MM.1S (cell line): ENCODE results near the gene CCDC28B.

Source experiments
- EZH2 ChIP-seq: fragments of 300-600 bp; sonication (generic); optimal IDR thresholded peaks from 2 replicates; pipeline ENCODE3; 2017; ENCODE audit warnings: low read depth, mild to moderate bottlenecking, antibody characterized with exemption, low read length, mixed read lengths
- EZH2phosphoT487 ChIP-seq: fragments of 300-600 bp; sonication (generic); IDR thresholded peaks from 2 replicates; pipeline ENCODE4 v1.6.1; 2018; ENCODE audit warnings: antibody characterized with exemption, low read length
- TF ChIP-seq, protein P1 (sequence below): fragments of 300-600 bp; sonication (generic); IDR thresholded peaks from 2 replicates; pipeline ENCODE4 v1.5.1; 2016; ENCODE audit warnings: antibody characterized with exemption, low read length, mixed read lengths

DNA sequence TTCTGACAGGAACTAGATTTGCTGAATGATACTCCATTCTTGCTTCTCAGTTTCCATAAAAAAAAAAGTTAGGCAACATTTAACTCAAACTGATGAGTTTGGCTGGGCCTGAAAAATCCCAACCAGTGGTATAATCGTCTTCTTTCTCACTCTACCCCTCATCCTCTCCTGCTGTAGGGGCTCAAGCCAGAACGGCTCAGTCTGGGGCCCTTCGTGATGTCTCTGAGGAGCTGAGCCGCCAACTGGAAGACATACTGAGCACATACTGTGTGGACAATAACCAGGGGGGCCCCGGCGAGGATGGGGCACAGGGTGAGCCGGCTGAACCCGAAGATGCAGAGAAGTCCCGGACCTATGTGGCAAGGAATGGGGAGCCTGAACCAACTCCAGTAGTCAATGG, 19.3 kb upstream of the CCDC28B start:
- TF ChIP-seq, protein P1, sequence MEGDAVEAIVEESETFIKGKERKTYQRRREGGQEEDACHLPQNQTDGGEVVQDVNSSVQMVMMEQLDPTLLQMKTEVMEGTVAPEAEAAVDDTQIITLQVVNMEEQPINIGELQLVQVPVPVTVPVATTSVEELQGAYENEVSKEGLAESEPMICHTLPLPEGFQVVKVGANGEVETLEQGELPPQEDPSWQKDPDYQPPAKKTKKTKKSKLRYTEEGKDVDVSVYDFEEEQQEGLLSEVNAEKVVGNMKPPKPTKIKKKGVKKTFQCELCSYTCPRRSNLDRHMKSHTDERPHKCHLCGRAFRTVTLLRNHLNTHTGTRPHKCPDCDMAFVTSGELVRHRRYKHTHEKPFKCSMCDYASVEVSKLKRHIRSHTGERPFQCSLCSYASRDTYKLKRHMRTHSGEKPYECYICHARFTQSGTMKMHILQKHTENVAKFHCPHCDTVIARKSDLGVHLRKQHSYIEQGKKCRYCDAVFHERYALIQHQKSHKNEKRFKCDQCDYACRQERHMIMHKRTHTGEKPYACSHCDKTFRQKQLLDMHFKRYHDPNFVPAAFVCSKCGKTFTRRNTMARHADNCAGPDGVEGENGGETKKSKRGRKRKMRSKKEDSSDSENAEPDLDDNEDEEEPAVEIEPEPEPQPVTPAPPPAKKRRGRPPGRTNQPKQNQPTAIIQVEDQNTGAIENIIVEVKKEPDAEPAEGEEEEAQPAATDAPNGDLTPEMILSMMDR: no peak
- TF ChIP-seq EZH2 (no peak), EZH2phosphoT487 (no peak)
